ENCODE results near the gene ATXN7L2. TPM values are rescaled to one million over a fixed set of nuclear protein-coding genes. Genes with fewer than 3 reads are reported as not detected.

ATXN7L2 gene
- total RNA-seq, 1 experiment from 2014 or later: 3.5 TPM

Other genes starting within 250 kb of the ATXN7L2 start
- gene CELSR2, start 234.4 kb upstream of the ATXN7L2 start, total RNA-seq (2014; rRNA removed; shearing (Covaris generic); ENCODE audit: low replicate concordance): 0.43 and 1.2 TPM in 2 replicates
- gene PSRC1, start 200.8 kb upstream of the ATXN7L2 start, total RNA-seq (2014; rRNA removed; shearing (Covaris generic); ENCODE audit: low replicate concordance): 6.3 and 24.2 TPM in 2 replicates
- 0.14 and 4.3 TPM in 2 replicates for gene MYBPHL, start 176.9 kb upstream of the ATXN7L2 start, total RNA-seq (2014; rRNA removed; shearing (Covaris generic); ENCODE audit: low replicate concordance)
- gene SORT1, start 86.0 kb upstream of the ATXN7L2 start, total RNA-seq (2014; rRNA removed; shearing (Covaris generic); ENCODE audit: low replicate concordance): 0.04 TPM in 1 of 2 replicates, not detected in the other
- 48.5 and 70.4 TPM in 2 replicates for gene PSMA5, start 57.5 kb upstream of the ATXN7L2 start, total RNA-seq (2014; rRNA removed; shearing (Covaris generic); ENCODE audit: low replicate concordance)
- not detected in 2 replicates for gene SYPL2, start 17.4 kb upstream of the ATXN7L2 start, total RNA-seq (2014; rRNA removed; shearing (Covaris generic); ENCODE audit: low replicate concordance)
- gene CYB561D1, start 10.2 kb downstream of the ATXN7L2 start, total RNA-seq (2014; rRNA removed; shearing (Covaris generic); ENCODE audit: low replicate concordance): 6.2 and 7.1 TPM in 2 replicates
- gene AMIGO1, start 25.8 kb downstream of the ATXN7L2 start, total RNA-seq (2014; rRNA removed; shearing (Covaris generic); ENCODE audit: low replicate concordance): 0.37 and 1.1 TPM in 2 replicates
- not detected in 2 replicates for gene GPR61, start 56.0 kb downstream of the ATXN7L2 start, total RNA-seq (2014; rRNA removed; shearing (Covaris generic); ENCODE audit: low replicate concordance)
- 7.6 and 12.6 TPM in 2 replicates for gene GNAI3, start 64.7 kb downstream of the ATXN7L2 start, total RNA-seq (2014; rRNA removed; shearing (Covaris generic); ENCODE audit: low replicate concordance)
- not detected in 2 replicates for gene GNAT2, start 135.7 kb downstream of the ATXN7L2 start, total RNA-seq (2014; rRNA removed; shearing (Covaris generic); ENCODE audit: low replicate concordance)
- 72.3 and 131 TPM in 2 replicates for gene AMPD2, start 135.9 kb downstream of the ATXN7L2 start, total RNA-seq (2014; rRNA removed; shearing (Covaris generic); ENCODE audit: low replicate concordance)
- gene GSTM4, start 172.2 kb downstream of the ATXN7L2 start, total RNA-seq (2014; rRNA removed; shearing (Covaris generic); ENCODE audit: low replicate concordance): 7.7 and 10.0 TPM in 2 replicates
- gene GSTM2, start 184.2 kb downstream of the ATXN7L2 start, total RNA-seq (2014; rRNA removed; shearing (Covaris generic); ENCODE audit: low replicate concordance): 6.2 and 7.3 TPM in 2 replicates
- 8.5 and 14.4 TPM in 2 replicates for gene GSTM1, start 203.9 kb downstream of the ATXN7L2 start, total RNA-seq (2014; rRNA removed; shearing (Covaris generic); ENCODE audit: low replicate concordance)
- gene GSTM5, start 228.3 kb downstream of the ATXN7L2 start, total RNA-seq (2014; rRNA removed; shearing (Covaris generic); ENCODE audit: low replicate concordance): not detected in 2 replicates